ENCODE data around the gene DDAH2.

The DDAH2 gene

GRCh38 chr6:31728767-31729514 lies at the start of gene DDAH2:
TSS of gene DDAH2 (minus strand) at chr6:31729299. CDS start at chr6:31729161, 138 bp downstream.
- ATAC-seq = peak; percentile 57
- TF ChIP-seq SNAI2 (CRISPR knock-in tag; IDR thresholded peaks at IDR 0.05) (peak; percentile 16; the same call in 1 of the 2 replicates), ESRRG (CRISPR knock-in tag; IDR thresholded peaks at IDR 0.05) (no peak)

- no peak for ATAC-seq
- TF ChIP-seq ZFP30 (CRISPR knock-in tag; IDR thresholded peaks at IDR 0.05) = no peak
- no peak for TF ChIP-seq ZNF70 (CRISPR knock-in tag; IDR thresholded peaks at IDR 0.05)
- TF ChIP-seq ZC3H10 (CRISPR knock-in tag; IDR thresholded peaks at IDR 0.05) = no peak
- no peak for TF ChIP-seq CREB5 (CRISPR knock-in tag; IDR thresholded peaks at IDR 0.05; ENCODE audit: low read depth)
- no peak for TF ChIP-seq TOX (CRISPR knock-in tag; IDR thresholded peaks at IDR 0.05; ENCODE audit: borderline replicate concordance)
- no peak for TF ChIP-seq TCF4 (CRISPR knock-in tag; IDR thresholded peaks at IDR 0.05; ENCODE audit: borderline replicate concordance)
- no peak for TF ChIP-seq ISL1 (CRISPR knock-in tag; IDR thresholded peaks at IDR 0.05)
- no peak for TF ChIP-seq OSR1 (CRISPR knock-in tag; IDR thresholded peaks at IDR 0.05)
- no peak for TF ChIP-seq CSRNP3 (CRISPR knock-in tag; IDR thresholded peaks at IDR 0.05)
- no peak for TF ChIP-seq PPARA (CRISPR knock-in tag; IDR thresholded peaks at IDR 0.05; ENCODE audit: borderline replicate concordance)
- TF ChIP-seq ZNF565 (CRISPR knock-in tag; conservative IDR thresholded peaks at IDR 0.05; ENCODE audit: low read depth) = no peak
- TF ChIP-seq CSDC2 (CRISPR knock-in tag; IDR thresholded peaks at IDR 0.05) = no peak
- TF ChIP-seq POU6F1 (CRISPR knock-in tag; IDR thresholded peaks at IDR 0.05; ENCODE audit: borderline replicate concordance, low read depth) = no peak
- no peak for TF ChIP-seq SNAI2 (CRISPR knock-in tag; IDR thresholded peaks at IDR 0.05)
- TF ChIP-seq ZNF8 (CRISPR knock-in tag; IDR thresholded peaks at IDR 0.05) = no peak
- TF ChIP-seq ZFP3 (CRISPR knock-in tag; IDR thresholded peaks at IDR 0.05) = no peak
These were observed 49.1 kb upstream of the DDAH2 start for GRCh38 chr6:31778193-31778592.

GRCh38 chr6:31777667-31778050 lies 48.6 kb upstream of the DDAH2 start:
- no peak for ATAC-seq
- TF ChIP-seq OSR1 (CRISPR knock-in tag; IDR thresholded peaks at IDR 0.05) (no peak), ARNTL (CRISPR knock-in tag; IDR thresholded peaks at IDR 0.05; ENCODE audit: borderline replicate concordance, low read depth) (no peak), CSRNP3 (CRISPR knock-in tag; IDR thresholded peaks at IDR 0.05) (no peak), CSDC2 (CRISPR knock-in tag; IDR thresholded peaks at IDR 0.05) (no peak), CREB5 (CRISPR knock-in tag; IDR thresholded peaks at IDR 0.05; ENCODE audit: low read depth) (no peak), POU6F1 (CRISPR knock-in tag; IDR thresholded peaks at IDR 0.05; ENCODE audit: borderline replicate concordance, low read depth) (no peak), TCF4 (CRISPR knock-in tag; IDR thresholded peaks at IDR 0.05; ENCODE audit: borderline replicate concordance) (no peak), BACH2 (CRISPR knock-in tag; IDR thresholded peaks at IDR 0.05; ENCODE audit: borderline replicate concordance) (no peak), PPARA (CRISPR knock-in tag; IDR thresholded peaks at IDR 0.05; ENCODE audit: borderline replicate concordance) (no peak), PATZ1 (CRISPR knock-in tag; IDR thresholded peaks at IDR 0.05; ENCODE audit: borderline replicate concordance) (no peak), ZFP30 (CRISPR knock-in tag; IDR thresholded peaks at IDR 0.05) (no peak), TOX (CRISPR knock-in tag; IDR thresholded peaks at IDR 0.05; ENCODE audit: borderline replicate concordance) (no peak), RARB (CRISPR knock-in tag; IDR thresholded peaks at IDR 0.05) (no peak), ZC3H10 (CRISPR knock-in tag; IDR thresholded peaks at IDR 0.05) (no peak), ZFP3 (CRISPR knock-in tag; IDR thresholded peaks at IDR 0.05) (no peak), ISL1 (CRISPR knock-in tag; IDR thresholded peaks at IDR 0.05) (no peak), ZNF565 (CRISPR knock-in tag; conservative IDR thresholded peaks at IDR 0.05; ENCODE audit: low read depth) (no peak), SNAI2 (CRISPR knock-in tag; IDR thresholded peaks at IDR 0.05) (no peak), ZNF8 (CRISPR knock-in tag; IDR thresholded peaks at IDR 0.05) (no peak)
